Stimulated activated CD4-positive, alpha-beta T cell treated with anti-CD3 and anti-CD28 coated beads, Interleukin-12 subunit alpha, Interleukin-12 subunit beta, amount 100 ng/mL, for 24 hours (primary cell): Measurements from ENCODE around the gene PHKB.
"Not testable (repeated sequence)": the region's sequence is repeated elsewhere in the genome, so short reads cannot be mapped to it uniquely, and the experiment has no call there.

Source experiments
- DNase-seq, 2 experiments: peaks; one replicate each; pipeline ENCODE4 v3.0.0-alpha.2; 2020; ENCODE audit warnings: low read depth in 2 of 2

The PHKB gene

DNA sequence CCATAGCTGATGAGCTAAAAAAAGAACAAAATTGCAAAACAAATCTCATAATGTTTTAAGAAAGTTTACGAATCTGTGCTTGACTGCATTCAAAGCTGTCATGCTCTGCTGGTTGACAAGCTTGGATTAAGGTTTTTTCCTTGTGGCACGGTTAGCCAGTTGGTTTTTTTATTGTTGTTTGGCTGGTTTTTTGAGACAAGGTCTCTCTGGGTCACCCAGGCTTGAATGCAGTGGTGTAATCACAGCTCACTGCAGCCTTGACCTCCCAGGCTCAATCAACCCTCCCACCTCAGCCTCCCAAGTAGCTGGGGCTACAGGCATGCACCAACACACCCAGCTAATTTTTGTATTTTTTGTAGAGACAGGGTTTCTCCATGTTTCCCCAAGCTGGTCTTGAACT is 45.7 kb downstream of the PHKB start:
- DNase-seq, result no peak

- no peak for DNase-seq
These were observed 46.6 kb downstream of the PHKB start for GRCh38 chr16:47507701-47508100.

- DNase-seq, result no peak
These were observed 50.8 kb downstream of the PHKB start for GRCh38 chr16:47511882-47512281.

DNA sequence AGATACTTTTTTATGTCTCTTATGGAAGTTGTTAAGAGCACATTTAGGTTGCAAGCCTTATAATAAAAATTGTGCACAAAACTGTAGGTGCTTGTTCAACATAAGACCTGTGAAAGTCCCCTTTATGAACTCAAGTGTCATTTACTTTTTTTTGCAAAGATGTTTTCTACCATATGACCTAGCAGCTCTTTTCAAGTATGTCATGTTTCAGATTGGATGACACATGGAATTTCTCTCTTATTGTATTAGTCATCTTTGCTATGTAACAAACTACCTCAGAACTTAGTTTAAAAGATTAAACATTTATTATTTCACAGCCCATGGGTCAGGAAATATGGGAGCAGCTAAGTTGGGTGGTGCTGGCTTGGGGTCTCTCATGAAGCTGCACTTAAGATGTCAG is 57.9 kb downstream of the PHKB start:
- DNase-seq, result no peak

DNA sequence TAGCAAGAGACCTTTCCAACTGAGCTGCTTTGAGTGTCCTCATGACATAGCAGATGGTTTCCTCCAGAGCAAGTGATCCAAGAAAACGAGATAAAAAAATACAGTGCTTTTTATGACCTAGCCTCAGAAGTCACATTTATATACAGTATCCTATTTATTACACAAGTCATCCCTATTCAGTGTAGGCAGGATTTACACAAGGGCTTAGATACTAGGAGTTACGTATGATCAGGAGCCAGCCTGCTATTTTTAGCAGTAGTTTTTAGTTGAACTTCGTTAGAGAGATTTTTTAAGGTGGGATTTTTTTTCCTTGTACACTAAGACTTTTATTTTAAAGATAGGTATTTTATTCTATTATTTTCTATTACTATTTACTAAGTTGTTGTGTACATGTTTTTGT is 58.4 kb downstream of the PHKB start:
- no peak for DNase-seq

- no peak for DNase-seq
These were observed 59.0 kb downstream of the PHKB start for GRCh38 chr16:47519996-47520679.

DNA sequence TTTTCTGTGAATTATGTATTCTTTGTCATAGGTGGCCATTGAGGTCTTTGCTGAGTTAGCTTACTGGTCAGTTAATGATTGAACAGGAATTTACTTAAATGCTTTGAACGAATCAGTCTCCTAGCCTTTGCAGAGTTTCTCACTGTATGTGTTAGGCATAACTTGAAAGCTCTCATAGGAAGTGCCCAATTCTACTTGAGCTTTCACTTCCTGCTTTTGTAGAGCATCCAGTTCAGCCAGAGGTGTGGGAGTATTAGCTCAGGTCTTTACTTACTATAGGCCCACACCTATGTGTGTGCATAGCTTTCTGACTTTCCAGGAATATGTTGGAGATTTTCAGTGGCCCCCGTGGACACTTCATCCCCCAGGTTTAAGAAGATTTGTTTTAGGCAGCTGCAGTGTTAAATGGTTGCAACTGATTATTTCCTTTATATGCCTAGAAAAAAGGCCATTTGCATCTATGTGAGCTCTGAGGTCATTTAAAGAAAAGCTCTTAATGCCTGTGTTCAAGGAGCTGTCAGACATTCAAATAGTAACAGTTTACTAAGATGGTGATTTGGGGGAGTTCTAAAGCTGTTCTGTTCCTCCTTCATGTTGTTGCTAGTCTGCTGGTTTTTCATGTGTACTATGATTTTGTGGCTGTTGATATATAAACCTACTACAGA is 62.3 kb downstream of the PHKB start:
- DNase-seq, result no peak

GRCh38 chr16:47524007-47524405 is 62.9 kb downstream of the PHKB start:
- no peak for DNase-seq

GRCh38 chr16:47528431-47528830 is 67.3 kb downstream of the PHKB start:
- no peak for DNase-seq

DNA sequence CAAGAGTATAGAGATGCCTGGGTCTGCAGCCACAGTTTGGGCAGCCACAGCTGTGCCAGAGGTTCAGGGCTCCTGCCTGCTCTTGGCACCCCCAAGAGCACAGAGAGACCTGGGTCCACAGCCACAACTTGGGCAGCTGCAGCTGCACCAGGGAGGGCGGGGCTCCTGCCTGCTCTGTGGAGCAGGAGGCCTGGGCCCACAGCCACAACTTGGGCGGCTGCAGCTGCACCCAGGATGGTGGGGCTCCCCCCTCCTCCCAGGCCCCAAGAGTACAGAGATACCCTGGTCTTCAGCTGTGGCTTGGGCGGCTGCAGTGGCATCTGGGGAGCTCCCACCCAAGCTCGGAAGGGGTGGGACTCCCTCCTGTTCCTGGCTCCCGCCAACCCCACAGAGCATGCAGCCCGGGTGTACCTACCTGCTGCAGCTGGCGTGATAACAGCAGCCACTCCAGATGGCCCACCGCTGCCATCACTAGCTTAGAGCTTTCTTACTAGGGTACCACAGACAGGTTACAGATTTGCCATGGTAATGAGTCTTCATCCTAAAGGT is 72.7 kb downstream of the PHKB start:
- no peak for DNase-seq

GRCh38 chr16:47538472-47538871 is 77.3 kb downstream of the PHKB start:
- DNase-seq, result no peak

DNA sequence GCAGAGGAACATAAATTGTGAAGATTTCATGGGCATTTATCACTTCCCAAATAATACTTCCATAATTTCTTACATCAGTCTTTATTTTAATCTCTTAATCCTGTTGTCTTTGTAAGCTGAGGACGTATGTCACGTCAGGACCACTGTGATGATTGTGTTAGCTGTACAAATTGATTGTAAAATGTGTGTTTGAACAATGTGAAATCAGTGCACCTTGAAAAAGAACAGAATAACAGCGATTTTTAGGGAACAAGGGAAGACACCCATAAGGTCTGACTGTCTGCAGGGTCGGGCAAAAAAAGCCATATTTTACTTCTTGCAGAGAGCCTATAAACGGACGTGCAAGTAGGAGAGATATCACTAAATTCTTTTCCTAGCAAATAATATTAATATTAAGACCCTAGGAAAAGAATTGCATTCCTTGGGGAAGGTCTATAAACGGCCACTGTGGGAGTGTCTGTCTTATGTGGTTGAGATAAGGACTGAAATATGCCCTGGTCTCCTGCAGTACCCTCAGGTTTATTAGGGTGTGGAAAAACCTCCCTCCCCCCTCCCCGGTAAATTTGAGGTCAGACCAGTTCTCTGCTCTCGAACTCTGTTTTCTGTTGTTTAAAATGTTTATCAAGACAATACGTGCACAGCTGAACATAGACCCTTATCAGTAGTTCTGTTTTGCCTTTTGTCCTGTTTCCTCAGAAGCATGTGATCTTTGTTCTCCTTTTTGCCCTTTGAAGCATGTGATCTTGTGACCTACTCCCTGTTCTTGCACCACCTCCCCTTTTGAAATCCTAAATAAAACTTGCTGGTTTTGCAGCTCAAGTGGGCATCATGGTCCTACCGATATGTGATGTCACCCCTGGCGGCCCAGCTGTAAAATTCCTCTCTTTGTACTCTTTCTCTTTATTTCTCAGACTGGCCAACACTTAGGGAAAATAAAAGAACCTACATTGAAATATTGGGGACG is 78.9 kb downstream of the PHKB start:
- not testable (repeated sequence) for DNase-seq

- DNase-seq, result not testable (repeated sequence)
These were observed 80.0 kb downstream of the PHKB start for GRCh38 chr16:47541135-47541534.

DNA sequence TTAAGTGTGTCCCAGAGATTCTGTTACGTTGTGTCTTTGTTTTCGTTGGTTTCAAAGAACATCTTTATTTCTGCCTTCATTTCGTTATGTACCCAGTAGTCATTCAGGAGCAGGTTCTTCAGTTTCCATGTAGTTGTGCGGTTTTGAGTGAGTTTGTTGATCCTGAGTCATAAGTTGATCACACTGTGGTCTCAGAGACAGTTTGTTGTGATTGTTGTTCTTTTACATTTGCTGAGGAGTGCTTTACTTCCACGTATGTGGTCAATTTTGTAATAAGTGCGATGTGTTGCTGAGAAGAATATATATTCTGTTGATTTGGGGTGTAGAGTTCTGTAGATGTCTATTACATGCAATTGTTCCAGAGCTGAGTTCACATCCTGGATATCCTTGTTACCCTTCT is 83.1 kb downstream of the PHKB start:
- DNase-seq, result not testable (repeated sequence)

DNA sequence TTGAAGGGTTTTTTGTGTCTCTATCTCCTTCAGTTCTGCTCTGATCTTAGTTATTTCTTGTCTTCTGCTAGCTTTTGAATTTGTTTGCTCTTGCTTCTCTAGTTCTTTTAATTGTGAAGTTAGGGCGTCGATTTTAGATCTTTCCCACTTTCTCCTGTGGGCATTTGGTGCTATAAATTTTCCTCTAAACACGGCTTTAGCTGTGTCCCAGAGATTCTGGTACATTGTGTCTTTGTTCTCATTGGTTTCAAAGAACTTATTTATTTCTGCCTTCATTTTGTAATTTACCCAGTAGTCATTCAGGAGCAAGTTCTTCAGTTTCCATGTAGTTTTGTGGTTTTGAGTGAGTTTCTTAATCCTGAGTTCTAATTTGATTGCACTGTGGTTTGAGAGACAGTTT is 90.1 kb downstream of the PHKB start:
- not testable (repeated sequence) for DNase-seq

- DNase-seq, result not testable (repeated sequence)
These were observed 90.6 kb downstream of the PHKB start for GRCh38 chr16:47551767-47552166.

GRCh38 chr16:47553853-47554564 is 92.9 kb downstream of the PHKB start:
- no peak for DNase-seq

- not testable (repeated sequence) for DNase-seq
These were observed 93.5 kb downstream of the PHKB start for GRCh38 chr16:47554587-47554986.

DNA sequence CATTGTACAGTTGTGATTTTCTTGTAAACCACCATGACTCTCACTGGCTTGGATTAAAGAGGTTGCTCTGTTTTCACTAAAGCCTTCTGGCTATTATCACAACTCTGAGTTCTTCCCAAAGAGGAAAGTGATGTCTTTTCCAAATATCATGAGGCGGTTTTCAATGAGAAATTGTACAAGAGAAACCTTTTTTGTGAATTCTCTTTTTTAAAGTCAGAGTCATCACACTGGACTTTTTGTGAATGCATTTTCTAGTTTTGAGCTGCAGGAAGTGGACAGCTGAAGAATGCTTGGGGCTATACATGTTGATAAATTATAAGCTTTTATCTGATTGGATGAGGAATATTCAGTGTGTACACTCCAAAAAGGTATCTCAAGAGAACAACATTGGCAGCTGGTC is 100.2 kb downstream of the PHKB start:
- DNase-seq, result no peak

GRCh38 chr16:47562366-47562765 is 101.2 kb downstream of the PHKB start:
- no peak for DNase-seq

GRCh38 chr16:47565454-47565853 is 104.3 kb downstream of the PHKB start:
- no peak for DNase-seq
